GM12878 (cell line): ENCODE data around the gene FSIP1. TPM values are rescaled to one million over a fixed set of nuclear protein-coding genes. Genes with fewer than 3 reads are reported as not detected.

Source experiments
- ATAC-seq: fragments of 200-7000 bp; cut with Tn5 transposase; 3 replicates; pipeline ENCODE4 v1.9.1; 2020; ENCODE audit warnings: mild to moderate bottlenecking, moderate library complexity
- BruUV-seq: library from RNA; stranded (reverse); fragments of 400-500 nt; replicated peaks from 2 replicates; lab custom pipeline; 2021; lab: Mats Ljungman, UMichigan
- CTCF ChIA-PET: fragments of 300-600 bp; sonication (Branson Sonifier 250); formaldehyde crosslinking; extraction: SDS; loops from one replicate; lab custom pipeline; 2021; ENCODE audit warnings: inconsistent platforms; lab: Yijun Ruan, JAX
- POLR2A ChIA-PET: fragments of 350-600 bp; formaldehyde crosslinking; extraction: SDS; loops from one replicate; lab custom pipeline; 2021; ENCODE audit warnings: inconsistent platforms; lab: Charles Lee
- RAD21 ChIA-PET: fragments of 300-600 bp; sonication (Branson Sonifier 250); formaldehyde crosslinking; loops from one replicate; lab custom pipeline; 2023; ENCODE audit warnings: antibody characterized with exemption; ENCODE audit not compliant: unreplicated experiment; lab: Charles Lee
- SMC1A ChIA-PET: fragments of 300-600 bp; sonication (Branson Sonifier 250); formaldehyde crosslinking; loops from one replicate; lab custom pipeline; 2023; ENCODE audit not compliant: unreplicated experiment, uncharacterized antibody; lab: Charles Lee
- DNase-seq: peaks from one replicate; pipeline ENCODE4 v3.0.0-alpha.2; 2011; ENCODE audit warnings: low read depth, low spot score
- FAIRE-seq: peaks from 3 replicates; lab custom pipeline; 2011; peaks lifted over from hg19 to GRCh38; lab: Jason Lieb, UNC
- H2AFZ ChIP-seq: 2 replicates; pipeline ENCODE4 v1.6.0; 2011; ENCODE audit warnings: low read depth, low read length, control low read depth; ENCODE audit not compliant: control insufficient read depth
- H3K27ac ChIP-seq: 2 replicates; pipeline ENCODE4 v1.5.1; 2011; ENCODE audit warnings: control low read depth; ENCODE audit not compliant: control insufficient read depth, insufficient read depth
- H3K27me3 ChIP-seq, 2 experiments: replicated peaks in 1 of 2; 2 replicates each; pipeline versions ENCODE4 v1.6.0 to v1.6.1; 2011; ENCODE audit warnings: low read length in 1 of 2; ENCODE audit not compliant: control insufficient read depth in 2 of 2, insufficient read depth in 2 of 2
- H3K36me3 ChIP-seq, 2 experiments: 2 replicates each; pipeline ENCODE4 v1.5.1; 2011; ENCODE audit warnings: low read length in 1 of 2; ENCODE audit not compliant: control insufficient read depth in 2 of 2, insufficient read depth in 2 of 2
- H3K4me1 ChIP-seq: 2 replicates; pipeline ENCODE4 v1.6.1; 2011; ENCODE audit warnings: mild to moderate bottlenecking, low read length, moderate library complexity, mixed read lengths; ENCODE audit not compliant: control insufficient read depth, insufficient read depth
- H3K4me2 ChIP-seq: 2 replicates; pipeline ENCODE4 v1.6.0; 2011; ENCODE audit warnings: control low read depth; ENCODE audit not compliant: control insufficient read depth, insufficient read depth
- H3K4me3 ChIP-seq: fragments of 200-600 bp; sonication (generic); 2 replicates; pipeline ENCODE4 v1.5.1; 2016
- H3K79me2 ChIP-seq: 2 replicates; pipeline ENCODE4 v1.6.0; 2011; ENCODE audit warnings: low read length; ENCODE audit not compliant: control insufficient read depth, insufficient read depth
- H3K9ac ChIP-seq: 2 replicates; pipeline ENCODE4 v1.8.0; 2011; ENCODE audit warnings: low read length, control low read depth, mixed read lengths; ENCODE audit not compliant: control insufficient read depth, insufficient read depth
- H3K9me3 ChIP-seq: replicated peaks from 3 replicates; pipeline ENCODE4 v1.5.1; 2011; ENCODE audit warnings: mild to moderate bottlenecking, low read length; ENCODE audit not compliant: control insufficient read depth, insufficient read depth
- H4K20me1 ChIP-seq: 2 replicates; pipeline ENCODE4 v1.6.0; 2011; ENCODE audit not compliant: control insufficient read depth, insufficient read depth
- ASH2L ChIP-seq: fragments of 300-600, 200-600 bp; sonication (generic); IDR thresholded peaks from 2 replicates; pipeline ENCODE4 v1.6.1; 2017; ENCODE audit warnings: low read depth, mild to moderate bottlenecking, borderline replicate concordance
- CHD1 ChIP-seq: IDR thresholded peaks from 2 replicates; pipeline ENCODE4 v1.6.1; 2012; ENCODE audit warnings: low read depth, low read length, improper control_type of control experiment
- CHD2 ChIP-seq: IDR thresholded peaks from 2 replicates; pipeline ENCODE4 v1.6.1; 2011; ENCODE audit warnings: low read depth, low read length, improper control_type of control experiment, borderline replicate concordance
- EED ChIP-seq: sonication (generic); IDR thresholded peaks from 2 replicates; pipeline ENCODE4 v1.6.1; 2016; ENCODE audit warnings: antibody characterized with exemption, low read depth
- IRF4 ChIP-seq: IDR thresholded peaks from 2 replicates; pipeline ENCODE4 v1.6.1; 2011; ENCODE audit warnings: low read depth, low read length
- PML ChIP-seq: IDR thresholded peaks from 2 replicates; pipeline ENCODE4 v1.6.1; 2012; ENCODE audit warnings: low read length, inconsistent platforms
- RAD21 ChIP-seq: IDR thresholded peaks from 2 replicates; pipeline ENCODE4 v1.6.1; 2011; ENCODE audit warnings: mild to moderate bottlenecking, low read depth, low read length, moderate library complexity; ENCODE audit not compliant: insufficient read depth
- RAD51 ChIP-seq: fragments of 450-650 bp; IDR thresholded peaks from 2 replicates; pipeline ENCODE4 v1.6.1; 2016; ENCODE audit warnings: moderate library complexity, mild to moderate bottlenecking, inconsistent platforms
- RBBP5 ChIP-seq: fragments of 200-600 bp; sonication (generic); conservative IDR thresholded peaks from 2 replicates; pipeline ENCODE4 v1.6.1; 2016
- SKIL ChIP-seq: fragments of 450-650 bp; IDR thresholded peaks from 2 replicates; pipeline ENCODE4 v1.6.1; 2017; ENCODE audit warnings: mild to moderate bottlenecking, low read depth, inconsistent platforms; ENCODE audit not compliant: poor library complexity, severe bottlenecking
- ZBTB4 ChIP-seq: fragments of 450-650 bp; formaldehyde crosslinking; IDR thresholded peaks from 2 replicates; pipeline ENCODE4 v1.4.0; 2022; ENCODE audit warnings: mild to moderate bottlenecking, moderate library complexity
- WGBS: methylation state at CpG from one replicate; pipeline ENCODE4 v1.1.6; 2016; ENCODE audit warnings: low lambda C conversion rate; ENCODE audit not compliant: insufficient replicate concordance, insufficient coverage; ENCODE audit errors: missing lambda C conversion rate; 5-methylcytosine and 5-hydroxymethylcytosine counted together
- in situ Hi-C: fragments of 300-500 bp; cut with MboI; formaldehyde crosslinking; loops from 9 replicates; pipeline ENCODE4 v1.14.3; 2018; ENCODE audit warnings: mixed read lengths
- intact Hi-C: fragments of 100-400 bp; cut with micrococcal nuclease; formaldehyde crosslinking; loops from one replicate; pipeline ENCODE4 v1.14.2; 2022; ENCODE audit not compliant: unreplicated experiment
- polyA plus RNA-seq, 11 experiments: library from polyadenylated mRNA; depleted of rRNA in 4 of 11; unstranded in 6 of 11; stranded (reverse) in 5 of 11; fragments of >200 nt; fragmentation: Nextera tagmentation in 4 of 11; fragmentation: Illumina TruSeq in 1 of 11; extraction: Ambion mirVana in 4 of 11; extraction: Trizol in 1 of 11; gene quantifications; 1 replicate in 1 of 11; 2 replicates in 10 of 11; pipeline versions ENCODE4 v1.2.1 to v1.2.3, GENCODE V29; 2011 to 2016; ENCODE audit warnings: inconsistent platforms in 2 of 11, missing spikeins in 2 of 11, low read depth in 1 of 11
- total RNA-seq, 4 experiments: library from RNA; depleted of rRNA in 3 of 4; stranded (reverse); fragments of >200 nt in 3 of 4; fragmentation: Illumina TruSeq in 1 of 4; extraction: Trizol in 1 of 4; gene quantifications; 2 replicates each; pipeline versions ENCODE4 v1.2.1 to v1.2.3, GENCODE V29; 2013 to 2021
- TF ChIP-seq, protein P1 (sequence below): IDR thresholded peaks from 2 replicates; pipeline ENCODE4 v1.6.1; 2012; ENCODE audit warnings: low read depth, low read length, improper control_type of control experiment
- TF ChIP-seq, protein P2 (sequence below), 3 experiments: IDR thresholded peaks in 2 of 3; conservative IDR thresholded peaks in 1 of 3; 2 replicates each; pipeline ENCODE4 v1.5.1; 2011; ENCODE audit warnings: low read depth in 3 of 3, low read length in 3 of 3, mild to moderate bottlenecking in 3 of 3, control low read depth in 2 of 3, moderate library complexity in 2 of 3, inconsistent platforms in 1 of 3, mixed read lengths in 1 of 3; ENCODE audit not compliant: control insufficient read depth in 2 of 3, insufficient read depth in 1 of 3; ENCODE audit errors: extremely low read depth in 1 of 3

FSIP1 gene
- total and polyA plus RNA-seq, 10 of the 15 experiments (the other 5 are each of a cell fraction or from before 2014, with no cell fraction given), result 0.15 to 0.67 (median 0.35) TPM

DNA sequence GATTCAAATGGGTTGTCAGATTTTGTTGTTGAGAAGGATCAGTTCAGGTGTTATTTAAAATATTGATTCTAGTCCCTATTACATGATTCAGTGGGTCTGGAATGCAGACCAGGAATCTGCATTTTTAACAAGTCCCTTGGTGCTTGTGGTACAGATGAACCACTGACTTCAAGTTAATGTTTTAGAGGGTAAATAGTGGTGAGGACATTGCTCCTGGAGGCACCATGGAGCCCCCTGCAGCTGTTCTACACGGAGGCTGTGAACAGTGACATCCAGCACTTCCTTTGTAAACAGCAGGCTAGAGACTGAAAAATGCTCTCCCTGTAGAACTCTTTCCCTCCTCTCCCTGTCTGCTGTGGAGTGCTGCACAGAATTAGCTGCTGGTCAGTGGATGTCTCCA lies 4.8 kb upstream of the FSIP1 start (continued):
- TF ChIP-seq ZBTB4 (no peak), IRF4 (no peak), RAD51 (no peak), EED (no peak)

- H3K4me1 ChIP-seq, result peaks cover 17% of the 10 kb centered on the region
- POLR2A ChIA-PET, result interaction anchor here (1.0 kb wide), 1 partner anchor 11 kb away, joined by 5 read pairs; no protein-coding TSS in a partner anchor
- WGBS, result 7% methylated on average over 5 of the region's 5 CpGs
- H3K4me2 ChIP-seq, result no peak overlapping the region
- H3K27ac ChIP-seq, result no peak overlapping the region
- no peak overlapping the region for H3K9ac ChIP-seq
- RAD21 ChIA-PET, result interaction anchor here (0.7 to 3.2 kb wide), 7 partner anchors 13 to 320 kb away, joined by 4 to 52 read pairs (median 8); partner anchors contain the start of gene EIF2AK4
- H3K4me3 ChIP-seq, result no peak overlapping the region
- H3K79me2 ChIP-seq, result peaks cover 12% of the 10 kb centered on the region
- H2AFZ ChIP-seq, result no peak overlapping the region
- H3K9me3 ChIP-seq, result no peaks in the 10 kb centered on the region
- SMC1A ChIA-PET, result interaction anchor here (1.0 to 4.3 kb wide), 7 partner anchors 12 to 149 kb away, joined by 4 to 80 read pairs (median 11); no protein-coding TSS in a partner anchor
- in situ Hi-C loops, result loop anchor here (5.0 to 10.0 kb wide), 3 partner anchors 91 to 488 kb away; partner anchors contain the start of gene BMF
- BruUV-seq, result no TSS peak
- no peaks in the 10 kb centered on the region; a peak in 1 of 4 replicates for H3K36me3 ChIP-seq
- ATAC-seq, result no peak
- no peak for DNase-seq
- FAIRE-seq, result peak; percentile 89
- no peaks in the 10 kb centered on the region for H3K27me3 ChIP-seq
- intact Hi-C loops, result loop anchor here (1.0 to 5.0 kb wide), 5 partner anchors 89 to 488 kb away; partner anchors contain the start of genes BMF and EIF2AK4
- H4K20me1 ChIP-seq, result no peaks in the 10 kb centered on the region
- CTCF ChIA-PET, result interaction anchor here (0.7 to 3.7 kb wide), 11 partner anchors 13 to 551 kb away, joined by 3 to 81 read pairs (median 5); no protein-coding TSS in a partner anchor
- TF ChIP-seq CHD1 (no peak), RAD21 (peak; percentile 68), CHD2 (no peak), ASH2L (no peak), SKIL (no peak), RBBP5 (no peak), PML (no peak)
- TF ChIP-seq, protein P1, sequence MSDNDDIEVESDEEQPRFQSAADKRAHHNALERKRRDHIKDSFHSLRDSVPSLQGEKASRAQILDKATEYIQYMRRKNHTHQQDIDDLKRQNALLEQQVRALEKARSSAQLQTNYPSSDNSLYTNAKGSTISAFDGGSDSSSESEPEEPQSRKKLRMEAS, result no peak
- TF ChIP-seq, protein P2, sequence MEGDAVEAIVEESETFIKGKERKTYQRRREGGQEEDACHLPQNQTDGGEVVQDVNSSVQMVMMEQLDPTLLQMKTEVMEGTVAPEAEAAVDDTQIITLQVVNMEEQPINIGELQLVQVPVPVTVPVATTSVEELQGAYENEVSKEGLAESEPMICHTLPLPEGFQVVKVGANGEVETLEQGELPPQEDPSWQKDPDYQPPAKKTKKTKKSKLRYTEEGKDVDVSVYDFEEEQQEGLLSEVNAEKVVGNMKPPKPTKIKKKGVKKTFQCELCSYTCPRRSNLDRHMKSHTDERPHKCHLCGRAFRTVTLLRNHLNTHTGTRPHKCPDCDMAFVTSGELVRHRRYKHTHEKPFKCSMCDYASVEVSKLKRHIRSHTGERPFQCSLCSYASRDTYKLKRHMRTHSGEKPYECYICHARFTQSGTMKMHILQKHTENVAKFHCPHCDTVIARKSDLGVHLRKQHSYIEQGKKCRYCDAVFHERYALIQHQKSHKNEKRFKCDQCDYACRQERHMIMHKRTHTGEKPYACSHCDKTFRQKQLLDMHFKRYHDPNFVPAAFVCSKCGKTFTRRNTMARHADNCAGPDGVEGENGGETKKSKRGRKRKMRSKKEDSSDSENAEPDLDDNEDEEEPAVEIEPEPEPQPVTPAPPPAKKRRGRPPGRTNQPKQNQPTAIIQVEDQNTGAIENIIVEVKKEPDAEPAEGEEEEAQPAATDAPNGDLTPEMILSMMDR (IDR thresholded peaks at IDR 0.05 in 2 of 3, conservative IDR thresholded peaks at IDR 0.05 in 1 of 3; ENCODE audit: control insufficient read depth in 2 of 3, extremely low read depth in 1 of 3, insufficient read depth in 1 of 3, low read depth in 3 of 3, low read length in 3 of 3), result peak; percentile 46 to 58 (median 50); a peak in 5 of 6 replicates
These were observed 3.9 kb upstream of the FSIP1 start for GRCh38 chr15:39786447-39787056.
